PC-3 (cell line): Measurements from ENCODE around the gene PACRG. TPM values are rescaled to one million over a fixed set of nuclear protein-coding genes. Genes with fewer than 3 reads are reported as not detected.

Source experiments
- ATAC-seq: fragments of 200-7000 bp; cut with Tn5 transposase; 2 replicates; pipeline ENCODE4 v1.9.1; 2020; ENCODE audit warnings: mild to moderate bottlenecking, moderate library complexity
- BruUV-seq: library from RNA; stranded (reverse); fragments of 400-500 nt; replicated peaks from 2 replicates; lab custom pipeline; 2021; lab: Mats Ljungman, UMichigan
- CTCF ChIA-PET: fragments of 300-600 bp; sonication (Branson Sonifier 250); formaldehyde crosslinking; loops from one replicate; lab custom pipeline; 2022; ENCODE audit warnings: antibody characterized with exemption; lab: Charles Lee
- POLR2A ChIA-PET: fragments of 300-600 bp; sonication (Branson Sonifier 250); formaldehyde crosslinking; loops from one replicate; lab custom pipeline; 2022; ENCODE audit warnings: antibody characterized with exemption; ENCODE audit not compliant: unreplicated experiment; lab: Charles Lee
- DNase-seq: peaks from one replicate; pipeline ENCODE4 v3.0.0-alpha.2; 2015
- H2AFZ ChIP-seq: fragments of 300-600 bp; sonication (generic); 2 replicates; pipeline ENCODE4 v1.6.0; 2016; ENCODE audit warnings: antibody characterized with exemption, low read length
- H3F3A ChIP-seq: fragments of 300-600 bp; sonication (generic); one replicate; pipeline ENCODE4 v1.6.0; 2017; ENCODE audit warnings: antibody characterized with exemption, low read length, control low read depth, mild to moderate bottlenecking; ENCODE audit not compliant: unreplicated experiment
- H3K27ac ChIP-seq: fragments of 300-600 bp; sonication (generic); 2 replicates; pipeline ENCODE4 v1.5.1; 2016; ENCODE audit warnings: mild to moderate bottlenecking, low read length
- H3K27me3 ChIP-seq: fragments of 300-600 bp; sonication (generic); 2 replicates; pipeline ENCODE4 v1.6.1; 2016; ENCODE audit warnings: low read length, mixed read lengths
- H3K36me3 ChIP-seq: fragments of 300-600 bp; sonication (generic); 2 replicates; pipeline ENCODE4 v1.6.1; 2016; ENCODE audit warnings: low read depth, mixed run types, low read length, mixed read lengths
- H3K4me1 ChIP-seq: fragments of 300-600 bp; sonication (generic); 2 replicates; pipeline ENCODE4 v1.5.1; 2016; ENCODE audit warnings: low read length; ENCODE audit not compliant: insufficient read depth
- H3K4me2 ChIP-seq: fragments of 300-600 bp; sonication (generic); 2 replicates; pipeline ENCODE4 v1.6.0; 2016; ENCODE audit warnings: low read length
- H3K4me3 ChIP-seq: fragments of 300-600 bp; sonication (generic); 2 replicates; pipeline ENCODE4 v1.5.1; 2016; ENCODE audit warnings: mild to moderate bottlenecking, low read length, mixed read lengths
- H3K79me2 ChIP-seq: fragments of 300-600 bp; sonication (generic); 2 replicates; pipeline ENCODE4 v1.6.1; 2017; ENCODE audit warnings: low read length, mixed read lengths
- H3K9ac ChIP-seq: fragments of 300-600 bp; sonication (generic); 2 replicates; pipeline ENCODE4 v1.6.0; 2016; ENCODE audit warnings: mild to moderate bottlenecking, low read length
- H3K9me2 ChIP-seq: fragments of 300-600 bp; sonication (generic); replicated peaks from 2 replicates; pipeline ENCODE4 v1.6.1; 2016; ENCODE audit warnings: mixed run types, low read length, mixed read lengths
- H3K9me3 ChIP-seq: fragments of 300-600 bp; sonication (generic); 2 replicates; pipeline ENCODE4 v1.6.1; 2016; ENCODE audit warnings: low read length, mixed read lengths
- H4K20me1 ChIP-seq: fragments of 300-600 bp; sonication (generic); 2 replicates; pipeline ENCODE4 v1.6.1; 2016; ENCODE audit warnings: low read length, mixed read lengths
- CTCF ChIP-seq: fragments of 300-600 bp; sonication (generic); conservative IDR thresholded peaks from 2 replicates; pipeline ENCODE4 v1.5.1; 2017; ENCODE audit warnings: antibody characterized with exemption, low read depth, mild to moderate bottlenecking, low read length
- EZH2 ChIP-seq: fragments of 300-600 bp; sonication (generic); IDR thresholded peaks from one replicate; pipeline ENCODE4 v1.6.1; 2017; ENCODE audit warnings: antibody characterized with exemption, mild to moderate bottlenecking, low read length; ENCODE audit not compliant: unreplicated experiment
- EZH2phosphoT487 ChIP-seq: fragments of 300-600 bp; sonication (generic); IDR thresholded peaks from 2 replicates; pipeline ENCODE4 v1.6.1; 2018; ENCODE audit warnings: mild to moderate bottlenecking, antibody characterized with exemption, low read length, borderline replicate concordance
- intact Hi-C: fragments of 100-400 bp; cut with micrococcal nuclease; formaldehyde crosslinking; loops from 2 replicates; pipeline ENCODE4 v1.9.0; 2023
- total RNA-seq: library from RNA; depleted of rRNA; stranded (reverse); fragments of >200 nt; gene quantifications from 2 replicates; pipeline ENCODE4 v1.2.3, GENCODE V29; 2014

Gene PACRG
- total RNA-seq, 1 experiment from 2014 or later: not detected

- Histone ChIP-seq H3K4me2 (no peak overlapping the region), H3K9me3 (no peaks in the 10 kb centered on the region), H3K79me2 (no peaks in the 10 kb centered on the region), H4K20me1 (no peaks in the 10 kb centered on the region), H2AFZ (no peak overlapping the region), H3K9me2 (no peaks in the 10 kb centered on the region), H3K27me3 (peaks cover 23% of the 10 kb centered on the region), H3K4me1 (no peaks in the 10 kb centered on the region), H3K36me3 (no peaks in the 10 kb centered on the region), H3K9ac (no peak overlapping the region), H3K4me3 (no peak overlapping the region), H3F3A (no peaks in the 10 kb centered on the region), H3K27ac (no peak overlapping the region)
- POLR2A ChIA-PET: no interaction called here
- no TSS peak for BruUV-seq
- TF ChIP-seq EZH2phosphoT487: no peak
- TF ChIP-seq EZH2: no peak
- TF ChIP-seq CTCF: no peak
- no peak for ATAC-seq
- intact Hi-C loops: no loop called here
- no peak for DNase-seq
- CTCF ChIA-PET: no interaction called here
These were observed 360.2 kb downstream of the PACRG start for GRCh38 chr6:163087981-163088380.

- no peaks in the 10 kb centered on the region for H3K9me3 ChIP-seq
- no peak overlapping the region for H3K27ac ChIP-seq
- DNase-seq (no peak), ATAC-seq (no peak)
- ChIA-PET CTCF (no interaction called here), POLR2A (no interaction called here)
- TF ChIP-seq EZH2: no peak
- no peak for TF ChIP-seq EZH2phosphoT487
- no peaks in the 10 kb centered on the region for H3K9me2 ChIP-seq
- H3F3A ChIP-seq: no peaks in the 10 kb centered on the region
- H3K4me2 ChIP-seq: no peak overlapping the region
- no peaks in the 10 kb centered on the region for H3K79me2 ChIP-seq
- BruUV-seq: no TSS peak
- H3K4me3 ChIP-seq: no peak overlapping the region
- no peaks in the 10 kb centered on the region for H3K36me3 ChIP-seq
- no peaks in the 10 kb centered on the region for H4K20me1 ChIP-seq
- no peaks in the 10 kb centered on the region for H3K4me1 ChIP-seq
- intact Hi-C loops: no loop called here
- peaks cover 44% of the 10 kb centered on the region for H3K27me3 ChIP-seq
- no peak overlapping the region for H2AFZ ChIP-seq
- H3K9ac ChIP-seq: no peak overlapping the region
These were observed 365.1 kb downstream of the PACRG start for GRCh38 chr6:163092876-163093275.

- Histone ChIP-seq H3K27me3 (peaks cover 38% of the 10 kb centered on the region), H2AFZ (no peak overlapping the region), H3K36me3 (no peaks in the 10 kb centered on the region), H3K27ac (no peak overlapping the region), H3K9ac (no peak overlapping the region), H3K4me1 (no peaks in the 10 kb centered on the region), H3K4me3 (no peak overlapping the region), H4K20me1 (no peaks in the 10 kb centered on the region), H3K79me2 (no peaks in the 10 kb centered on the region), H3F3A (no peaks in the 10 kb centered on the region), H3K9me3 (no peaks in the 10 kb centered on the region), H3K4me2 (no peak overlapping the region), H3K9me2 (no peaks in the 10 kb centered on the region)
- intact Hi-C loops: no loop called here
- no TSS peak for BruUV-seq
- CTCF ChIA-PET: no interaction called here
- no peak for TF ChIP-seq EZH2
- no peak for TF ChIP-seq EZH2phosphoT487
- TF ChIP-seq CTCF: no peak
- DNase-seq (no peak), ATAC-seq (no peak)
- POLR2A ChIA-PET: no interaction called here
These were observed 367.1 kb downstream of the PACRG start for GRCh38 chr6:163094881-163095280.
